Skeletal muscle satellite cell (primary cell): Measurements from ENCODE around the gene DSCAM.
"Not testable (repeated sequence)": the region's sequence is repeated elsewhere in the genome, so short reads cannot be mapped to it uniquely, and the experiment has no call there.

Source experiments
- H3K27me3 ChIP-seq: 2 replicates; pipeline ENCODE4 v1.7.0; 2013; ENCODE audit warnings: low read length; ENCODE audit not compliant: control insufficient read depth, insufficient read depth
- H3K36me3 ChIP-seq: 2 replicates; pipeline ENCODE4 v1.7.0; 2013; ENCODE audit warnings: mild to moderate bottlenecking, control low read depth, low read length; ENCODE audit not compliant: insufficient read depth
- H3K4me1 ChIP-seq: 2 replicates; pipeline ENCODE4 v1.7.0; 2013; ENCODE audit warnings: low read length; ENCODE audit not compliant: control insufficient read depth, insufficient read depth
- H3K4me2 ChIP-seq: 2 replicates; pipeline ENCODE4 v1.7.0; 2013; ENCODE audit warnings: mild to moderate bottlenecking, low read length
- H3K4me3 ChIP-seq: 2 replicates; pipeline ENCODE4 v1.7.0; 2013; ENCODE audit warnings: low read length
- H3K9ac ChIP-seq: 2 replicates; pipeline ENCODE4 v1.7.0; 2013; ENCODE audit warnings: mild to moderate bottlenecking, low read depth, low read length, moderate library complexity
- H3K9me3 ChIP-seq: replicated peaks from 2 replicates; pipeline ENCODE4 v1.7.0; 2013; ENCODE audit warnings: mild to moderate bottlenecking, control low read depth, low read length

DSCAM gene

GRCh38 chr21:40047993-40048730, 798.8 kb downstream of the DSCAM start:
- Histone ChIP-seq H3K4me3 (no peak overlapping the region), H3K9ac (no peak overlapping the region), H3K9me3 (peaks cover 7% of the 10 kb centered on the region), H3K4me1 (no peaks in the 10 kb centered on the region), H3K4me2 (no peak overlapping the region), H3K36me3 (no peaks in the 10 kb centered on the region), H3K27me3 (no peaks in the 10 kb centered on the region)

- Histone ChIP-seq H3K9me3 (peaks cover 12% of the 10 kb centered on the region), H3K27me3 (no peaks in the 10 kb centered on the region), H3K4me2 (no peak overlapping the region), H3K4me1 (no peaks in the 10 kb centered on the region), H3K9ac (no peak overlapping the region), H3K36me3 (no peaks in the 10 kb centered on the region), H3K4me3 (no peak overlapping the region)
Observed at GRCh38 chr21:40047211-40047610, 799.7 kb downstream of the DSCAM start.

GRCh38 chr21:40043866-40044265, 803.1 kb downstream of the DSCAM start:
- Histone ChIP-seq H3K4me3 (no peak overlapping the region), H3K9me3 (peaks cover 25% of the 10 kb centered on the region), H3K4me1 (no peaks in the 10 kb centered on the region), H3K27me3 (no peaks in the 10 kb centered on the region), H3K4me2 (no peak overlapping the region), H3K36me3 (no peaks in the 10 kb centered on the region), H3K9ac (no peak overlapping the region)

GRCh38 chr21:40043423-40043822, 803.5 kb downstream of the DSCAM start:
- no peak overlapping the region for H3K9ac ChIP-seq
- H3K9me3 ChIP-seq: peaks cover 25% of the 10 kb centered on the region
- no peaks in the 10 kb centered on the region for H3K36me3 ChIP-seq
- H3K4me3 ChIP-seq: no peak overlapping the region
- no peaks in the 10 kb centered on the region for H3K4me1 ChIP-seq
- no peak overlapping the region for H3K4me2 ChIP-seq
- no peaks in the 10 kb centered on the region for H3K27me3 ChIP-seq

GRCh38 chr21:40041446-40041845, 805.5 kb downstream of the DSCAM start:
- Histone ChIP-seq H3K4me2 (no peak overlapping the region), H3K27me3 (no peaks in the 10 kb centered on the region), H3K4me1 (no peaks in the 10 kb centered on the region), H3K36me3 (no peaks in the 10 kb centered on the region), H3K9me3 (peaks cover 22% of the 10 kb centered on the region), H3K4me3 (no peak overlapping the region), H3K9ac (no peak overlapping the region)

GRCh38 chr21:40033156-40033782, 813.7 kb downstream of the DSCAM start:
- H3K4me2 ChIP-seq, H3K27me3 ChIP-seq, H3K4me1 ChIP-seq, H3K9me3 ChIP-seq, H3K9ac ChIP-seq, H3K36me3 ChIP-seq, H3K4me3 ChIP-seq: not testable (repeated sequence)

- H3K4me1 ChIP-seq: no peaks in the 10 kb centered on the region
- no peaks in the 10 kb centered on the region for H3K36me3 ChIP-seq
- no peak overlapping the region for H3K4me2 ChIP-seq
- no peak overlapping the region for H3K4me3 ChIP-seq
- H3K27me3 ChIP-seq: no peaks in the 10 kb centered on the region
- no peak overlapping the region for H3K9ac ChIP-seq
- H3K9me3 ChIP-seq: peaks cover 9% of the 10 kb centered on the region
Observed at GRCh38 chr21:40029888-40030287, 817.1 kb downstream of the DSCAM start.

GRCh38 chr21:40028393-40028792, 818.6 kb downstream of the DSCAM start:
- not testable (repeated sequence) for H3K4me3 ChIP-seq, H3K9ac ChIP-seq, H3K4me2 ChIP-seq, H3K4me1 ChIP-seq, H3K36me3 ChIP-seq, H3K9me3 ChIP-seq, H3K27me3 ChIP-seq

- Histone ChIP-seq H3K4me3 (no peak overlapping the region), H3K9me3 (peaks cover 25% of the 10 kb centered on the region), H3K36me3 (no peaks in the 10 kb centered on the region), H3K4me2 (no peak overlapping the region), H3K27me3 (no peaks in the 10 kb centered on the region), H3K9ac (no peak overlapping the region), H3K4me1 (no peaks in the 10 kb centered on the region)
Observed at GRCh38 chr21:40021558-40022351, 825.2 kb downstream of the DSCAM start.

GRCh38 chr21:40020651-40021050, 826.3 kb downstream of the DSCAM start:
- H3K36me3 ChIP-seq: no peaks in the 10 kb centered on the region

GRCh38 chr21:40018871-40019475, 828.0 kb downstream of the DSCAM start:
- Histone ChIP-seq H3K9me3 (peaks cover 31% of the 10 kb centered on the region), H3K27me3 (no peaks in the 10 kb centered on the region), H3K4me3 (no peak overlapping the region), H3K36me3 (no peaks in the 10 kb centered on the region), H3K9ac (no peak overlapping the region), H3K4me2 (no peak overlapping the region), H3K4me1 (no peaks in the 10 kb centered on the region)

More at GRCh38 chr21:40020651-40021050, 826.3 kb downstream of the DSCAM start:
- Histone ChIP-seq H3K4me1 (no peaks in the 10 kb centered on the region), H3K9ac (no peak overlapping the region), H3K9me3 (peaks cover 25% of the 10 kb centered on the region), H3K4me2 (no peak overlapping the region), H3K27me3 (no peaks in the 10 kb centered on the region), H3K4me3 (no peak overlapping the region)
